Measurements from ENCODE around the gene NUP107.
A peak's percentile ranks its signal among the peaks of the same experiment; 100 is the strongest.

Gene NUP107

DNA sequence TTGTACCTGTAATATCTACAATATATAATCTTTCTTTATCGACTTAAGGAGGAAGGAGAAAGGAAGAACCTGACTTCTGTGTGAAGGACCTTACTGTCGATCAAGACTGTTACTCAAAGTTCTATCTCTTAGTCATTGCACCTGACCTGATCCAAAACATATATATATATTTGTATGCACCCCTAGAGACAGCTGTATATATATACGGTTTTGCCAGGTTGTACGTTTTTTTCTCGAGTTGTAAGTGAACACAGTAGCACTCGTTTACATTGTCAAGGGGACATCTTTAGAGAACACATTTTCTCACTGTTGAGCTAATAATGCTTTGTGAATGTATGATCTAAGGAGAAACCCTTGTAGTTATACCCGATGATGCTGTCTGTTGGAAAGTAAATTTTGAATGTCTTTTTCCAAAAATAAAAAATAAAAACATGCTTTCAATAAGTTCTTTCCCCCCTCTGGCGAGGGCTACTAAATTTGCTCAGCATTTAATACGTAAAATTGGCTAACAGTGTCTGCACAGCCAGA is 58.7 kb downstream of the NUP107 start:
- DNase-seq, result no peak

DNA sequence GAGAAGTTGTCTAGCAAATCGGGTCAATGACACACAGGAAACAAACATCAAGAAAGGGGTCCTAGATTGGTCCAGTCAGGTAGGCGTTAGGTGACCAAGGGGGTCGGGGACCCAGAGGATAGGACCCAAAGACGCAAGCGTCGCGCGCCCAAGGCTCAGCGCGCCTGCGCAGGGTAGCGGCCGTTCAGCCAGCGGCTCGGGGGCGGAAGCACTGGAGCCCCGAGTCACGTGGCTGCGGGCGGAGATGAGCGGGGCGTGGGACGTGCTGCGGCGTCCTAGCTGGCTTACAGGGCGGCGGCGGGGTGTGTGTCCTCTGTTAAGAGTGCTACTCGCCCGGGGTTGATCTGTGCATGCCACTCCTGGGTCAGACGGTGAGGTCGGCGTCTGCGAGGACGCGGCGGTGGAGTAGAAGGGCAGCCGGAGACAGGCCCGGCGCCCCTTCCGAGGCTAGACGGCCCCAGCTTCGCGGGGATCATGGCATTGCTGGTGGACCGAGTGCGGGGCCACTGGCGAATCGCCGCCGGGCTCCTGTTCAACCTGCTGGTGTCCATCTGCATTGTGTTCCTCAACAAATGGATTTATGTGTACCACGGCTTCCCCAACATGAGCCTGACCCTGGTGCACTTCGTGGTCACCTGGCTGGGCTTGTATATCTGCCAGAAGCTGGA is 59.3 kb downstream of the NUP107 start, which contains the start of gene SLC35E3:
Gene SLC35E3 (plus strand): TSS at position 273 of the 668 bp plus-strand sequence. CDS start 202 bp downstream, at position 475.
- peak; percentile 92 for DNase-seq

DNA sequence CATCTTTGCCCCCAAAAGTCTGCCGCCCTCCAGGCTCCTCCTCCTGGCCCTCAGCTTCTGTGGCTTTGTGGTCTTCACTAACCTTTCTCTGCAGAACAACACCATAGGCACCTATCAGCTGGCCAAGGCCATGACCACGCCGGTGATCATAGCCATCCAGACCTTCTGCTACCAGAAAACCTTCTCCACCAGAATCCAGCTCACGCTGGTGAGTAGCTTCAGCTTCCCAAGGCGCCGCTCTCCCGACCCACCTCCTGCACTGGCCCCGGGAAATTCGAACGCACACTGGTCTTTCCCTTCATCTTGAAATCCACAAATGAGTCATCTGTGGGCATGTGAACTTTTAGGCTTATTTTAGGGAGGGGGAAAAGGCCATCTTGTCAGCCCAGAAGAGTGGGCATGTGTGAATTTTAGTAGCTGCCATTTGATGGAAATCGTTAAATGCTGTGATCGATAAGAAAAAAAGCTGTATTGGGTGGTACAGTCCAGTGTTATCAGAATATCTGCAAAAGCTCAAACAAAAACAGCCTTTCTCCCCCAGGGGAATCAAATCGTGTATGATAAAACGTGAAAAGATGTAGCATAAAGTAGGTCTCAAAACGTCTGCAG is 59.9 kb downstream of the NUP107 start:
- DNase-seq, result peak; percentile 15

DNA sequence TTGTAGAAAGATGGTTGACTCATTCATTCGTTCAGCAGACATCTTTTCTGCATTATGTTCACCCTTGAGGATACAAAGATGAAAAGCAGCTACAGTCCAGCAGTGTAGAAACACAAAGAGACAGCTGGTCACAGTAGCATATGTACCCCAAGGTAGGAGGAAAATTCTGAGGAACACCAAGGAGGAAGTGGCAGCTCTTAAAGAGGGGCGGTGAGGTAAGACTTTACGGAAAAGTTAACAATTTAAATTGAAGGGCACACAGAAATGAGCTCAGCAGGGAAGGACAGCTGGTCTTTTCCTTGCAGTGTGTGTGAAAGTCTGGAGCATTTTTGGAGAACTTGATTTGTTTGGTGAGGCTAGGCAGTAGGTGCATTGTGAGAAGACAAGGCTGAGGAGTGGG is 62.7 kb downstream of the NUP107 start:
- no peak for DNase-seq

DNA sequence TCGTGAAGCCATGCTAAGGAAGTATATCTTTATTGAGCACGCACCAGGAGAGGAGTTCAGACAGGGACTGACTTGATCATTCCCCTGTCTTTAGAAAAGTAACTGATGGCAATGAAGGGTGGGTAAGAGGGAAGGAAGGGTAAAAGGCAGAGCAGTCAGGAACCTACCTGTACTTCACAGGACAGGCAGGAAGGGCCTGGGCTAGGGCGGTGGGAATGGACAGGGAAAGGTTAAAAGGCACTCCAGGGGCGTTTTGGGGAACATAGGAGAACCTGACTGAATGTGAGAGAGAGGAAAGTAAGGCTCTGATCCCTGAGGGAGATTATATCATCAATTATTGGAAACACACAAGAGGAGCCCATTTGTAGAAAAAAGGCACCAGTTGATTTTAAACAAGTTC is 63.1 kb downstream of the NUP107 start:
- DNase-seq, result no peak

DNA sequence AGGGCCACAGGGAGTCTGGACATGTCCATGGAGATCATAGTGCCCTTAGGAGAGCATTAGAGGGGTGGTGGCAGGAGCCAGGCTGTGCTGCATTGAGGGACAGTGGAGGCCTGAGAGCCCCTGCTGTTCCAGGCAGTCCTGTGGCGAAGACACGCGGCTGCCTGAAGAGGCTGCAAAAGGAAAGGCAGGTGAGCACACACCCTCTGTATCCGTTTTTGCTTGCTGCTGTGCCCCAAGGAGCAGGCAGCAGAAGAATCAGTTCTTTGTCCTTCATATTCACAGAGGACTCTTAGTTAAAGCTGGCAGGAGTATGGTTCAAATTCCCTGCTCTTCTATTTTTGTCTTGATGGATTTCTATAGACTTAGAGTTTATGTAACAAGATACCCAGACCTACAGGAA is 63.7 kb downstream of the NUP107 start:
- no peak for DNase-seq

DNA sequence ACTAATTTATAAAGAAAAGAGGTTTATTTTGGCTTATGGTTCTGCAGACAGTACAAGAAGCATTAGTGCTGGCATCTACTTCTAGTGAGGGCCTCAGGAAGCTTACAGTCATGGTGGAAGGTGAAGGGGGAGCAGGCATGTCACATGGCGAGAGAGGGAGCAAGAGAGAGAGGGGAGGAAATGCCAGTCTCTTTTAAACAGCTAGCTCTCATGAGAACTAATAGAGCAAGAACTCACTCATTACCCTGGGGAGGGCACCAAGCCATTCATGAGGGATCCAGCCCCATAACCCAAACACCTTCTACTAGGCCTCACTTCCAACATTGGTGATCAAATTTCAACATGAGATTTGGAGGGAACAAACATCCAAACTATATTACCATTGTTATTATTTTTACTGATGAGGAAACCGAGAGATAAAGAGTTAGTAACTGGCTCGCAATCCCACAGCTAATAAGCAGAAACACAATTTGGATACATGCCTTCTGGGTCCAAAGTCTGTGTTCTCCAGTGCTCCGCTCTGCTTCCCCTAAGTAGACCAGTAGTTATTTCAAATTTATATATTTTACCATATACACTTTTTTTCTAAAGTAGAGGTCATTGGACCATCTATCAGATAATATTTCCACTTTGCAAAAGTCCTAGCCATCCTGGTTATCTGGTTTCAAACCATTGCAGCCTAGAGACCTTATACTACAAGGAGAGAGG is 68.9 kb downstream of the NUP107 start:
- DNase-seq, result no peak

DNA sequence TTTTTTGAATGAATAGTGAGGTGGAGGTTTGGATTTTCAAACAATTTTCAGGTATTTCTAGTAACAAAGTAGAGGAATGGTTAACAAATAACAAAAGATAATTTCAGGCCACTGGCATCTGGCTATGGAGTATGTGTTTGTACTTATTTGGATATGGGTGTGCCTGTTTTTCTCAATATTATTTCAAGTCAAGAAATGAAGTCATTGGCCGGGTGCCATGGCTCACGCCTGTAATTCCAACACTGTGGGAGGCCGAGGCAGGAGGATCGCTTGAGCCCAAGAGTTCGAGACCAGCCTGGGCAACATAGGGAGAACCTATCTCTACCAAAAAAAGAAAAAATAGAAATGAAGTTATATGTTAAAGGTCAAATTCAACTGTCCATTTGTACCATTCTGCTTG is 73.1 kb downstream of the NUP107 start:
- no peak for DNase-seq

DNA sequence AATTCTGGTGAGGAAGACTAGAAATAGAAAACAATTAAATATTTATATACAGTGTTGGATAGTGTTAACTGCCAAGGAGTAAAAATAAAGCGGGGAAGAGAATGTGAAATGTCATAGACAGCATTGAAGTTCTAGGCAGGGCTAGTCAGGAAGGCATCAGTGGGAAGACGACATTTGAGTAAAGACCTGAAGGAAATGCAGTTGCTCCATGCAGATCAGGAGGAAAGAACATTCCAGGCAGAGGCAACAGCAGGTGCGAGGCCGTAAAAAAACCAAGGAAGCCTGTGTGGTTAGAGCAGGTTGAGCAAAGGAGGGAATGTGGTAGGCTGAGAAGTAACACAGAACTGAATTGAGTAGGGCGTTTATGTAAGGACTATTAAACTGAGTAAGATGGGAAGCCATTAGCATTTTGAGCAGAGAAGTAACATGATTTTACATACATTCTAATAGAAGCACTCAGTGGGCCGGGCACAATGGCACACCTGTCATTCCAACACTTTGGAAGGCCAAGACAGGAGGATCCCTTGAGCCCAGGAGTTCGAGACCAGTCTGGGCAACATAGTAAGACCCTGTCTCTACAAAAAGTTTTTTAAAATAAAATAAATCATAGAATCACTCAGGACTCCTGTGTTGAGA is 74.1 kb downstream of the NUP107 start:
- DNase-seq, result no peak

DNA sequence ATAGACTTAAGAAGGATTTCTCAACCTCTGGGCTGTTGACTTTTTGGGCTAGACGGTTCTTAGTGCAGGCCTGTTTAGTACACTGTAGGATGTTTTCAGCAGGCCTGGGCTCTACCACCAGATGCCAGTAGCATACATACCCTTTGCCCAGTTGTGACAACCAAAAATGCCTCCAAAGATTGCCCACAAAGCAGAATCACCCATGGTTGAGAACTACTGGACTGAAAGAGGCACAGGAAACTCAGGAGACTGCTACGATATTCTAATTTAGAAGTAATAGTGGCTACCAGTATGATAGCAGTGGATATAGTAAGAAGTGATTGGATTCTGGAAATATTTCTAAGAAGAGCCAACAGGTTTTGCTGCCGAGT is 74.6 kb downstream of the NUP107 start:
- DNase-seq, result no peak

DNA sequence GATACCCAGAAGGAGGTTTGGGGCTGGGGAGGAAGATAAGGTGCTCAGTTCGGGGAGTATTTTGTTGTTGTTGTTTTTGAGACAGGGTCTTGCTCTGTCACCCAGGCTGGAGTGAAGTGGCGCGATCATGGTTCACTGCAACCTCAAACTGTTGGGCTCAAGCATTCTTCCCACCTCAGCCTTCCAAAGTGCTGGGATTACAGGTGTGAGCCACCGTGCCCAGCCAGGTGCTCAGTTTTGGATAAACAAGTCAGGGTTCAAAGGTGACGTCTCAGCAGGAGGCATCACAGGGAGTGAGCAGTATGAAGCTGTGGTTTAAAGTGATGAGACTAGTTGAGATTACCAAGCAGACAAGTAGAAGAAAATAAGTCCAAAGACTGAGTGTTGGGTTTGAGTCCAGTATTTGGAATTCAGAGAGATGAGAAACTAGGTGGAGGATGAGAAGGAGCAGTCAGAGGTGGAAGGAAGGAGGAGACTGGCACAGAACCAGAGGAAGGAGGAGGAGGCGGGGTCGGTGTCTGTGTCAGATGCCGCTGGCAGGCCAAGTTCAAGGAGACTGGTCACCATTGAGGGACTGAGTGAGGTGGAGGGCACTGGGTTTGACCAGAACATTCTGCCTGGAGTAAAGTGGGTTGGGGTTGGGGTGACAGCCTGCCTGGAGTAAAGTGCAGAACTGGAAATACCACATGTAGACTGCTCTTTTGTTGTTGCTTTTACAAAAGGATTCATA is 75.3 kb downstream of the NUP107 start:
- no peak for DNase-seq

DNA sequence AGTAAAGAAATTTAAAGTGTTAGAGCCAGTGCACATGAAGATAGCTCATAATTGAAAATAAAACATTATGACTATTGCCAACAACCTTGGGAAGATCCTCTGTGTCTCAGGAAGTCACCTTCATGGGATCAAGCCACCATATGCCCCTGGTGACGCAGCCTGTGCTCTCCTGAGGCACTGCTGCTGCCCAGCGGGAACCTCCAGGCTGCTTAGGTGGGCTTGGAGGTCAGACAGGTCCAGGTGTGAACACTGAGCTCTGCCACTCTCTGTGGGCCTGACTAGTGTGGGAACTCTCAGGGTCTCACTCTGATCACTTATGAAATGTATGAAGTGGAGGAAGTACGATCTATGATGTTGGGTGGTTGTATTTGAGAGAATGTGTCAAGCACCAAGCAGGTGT is 75.9 kb downstream of the NUP107 start:
- no peak for DNase-seq

DNA sequence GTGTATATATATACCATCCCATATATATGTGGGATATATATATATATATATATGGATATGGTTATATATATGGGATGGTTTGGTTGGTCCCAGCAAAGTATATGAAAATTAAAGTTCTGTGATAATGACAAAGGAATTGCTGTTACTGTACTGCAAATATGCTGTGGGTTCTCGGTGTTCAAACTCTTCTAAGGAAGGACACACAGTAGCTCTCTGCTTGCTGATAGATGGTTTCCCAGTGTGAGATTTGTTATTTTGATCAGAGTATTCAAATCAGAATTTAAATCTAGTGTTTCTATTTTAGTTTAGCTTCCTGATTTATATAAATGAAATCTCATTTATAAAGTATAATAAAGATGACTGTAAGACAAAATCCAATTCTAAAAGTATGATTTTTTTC is 78.9 kb downstream of the NUP107 start:
- DNase-seq, result no peak

DNA sequence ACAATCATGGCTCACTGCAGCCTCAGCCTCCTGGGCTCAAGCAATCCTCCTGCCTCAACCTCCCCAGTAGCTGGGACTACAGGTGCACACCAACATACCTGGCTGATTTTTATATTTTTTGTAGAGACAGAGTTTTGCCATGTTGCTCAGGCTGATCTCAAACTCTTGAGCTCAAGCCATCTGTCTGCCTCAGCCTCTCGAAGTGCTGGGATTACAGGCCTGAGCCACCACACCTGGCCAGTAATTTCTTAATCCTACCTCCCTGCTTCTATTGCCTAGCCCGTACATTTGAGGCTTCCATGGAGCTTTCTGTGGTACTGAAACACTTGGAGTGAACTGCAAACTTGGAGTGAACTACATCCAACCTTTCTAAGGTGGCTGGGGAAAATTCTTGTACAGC is 79.9 kb downstream of the NUP107 start:
- no peak for DNase-seq

DNA sequence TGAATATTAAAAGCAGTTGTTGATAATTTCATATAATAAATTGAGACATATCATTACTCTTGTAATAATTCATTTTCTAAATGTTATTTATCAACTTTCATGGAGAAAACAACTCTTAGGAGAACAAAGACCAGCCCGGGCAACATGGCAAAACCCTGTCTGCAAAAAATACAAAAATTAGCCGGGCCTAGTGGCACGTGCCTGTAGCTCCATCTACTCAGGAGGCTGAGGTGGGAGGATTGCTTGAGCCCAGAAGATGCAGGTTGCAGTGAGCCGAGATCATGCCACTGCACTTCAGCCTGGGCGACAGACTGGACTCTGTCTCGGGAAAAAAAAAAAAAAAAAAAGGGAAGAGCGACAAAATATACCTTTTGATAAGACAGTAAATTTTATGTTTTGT is 80.4 kb downstream of the NUP107 start:
- no peak for DNase-seq

DNA sequence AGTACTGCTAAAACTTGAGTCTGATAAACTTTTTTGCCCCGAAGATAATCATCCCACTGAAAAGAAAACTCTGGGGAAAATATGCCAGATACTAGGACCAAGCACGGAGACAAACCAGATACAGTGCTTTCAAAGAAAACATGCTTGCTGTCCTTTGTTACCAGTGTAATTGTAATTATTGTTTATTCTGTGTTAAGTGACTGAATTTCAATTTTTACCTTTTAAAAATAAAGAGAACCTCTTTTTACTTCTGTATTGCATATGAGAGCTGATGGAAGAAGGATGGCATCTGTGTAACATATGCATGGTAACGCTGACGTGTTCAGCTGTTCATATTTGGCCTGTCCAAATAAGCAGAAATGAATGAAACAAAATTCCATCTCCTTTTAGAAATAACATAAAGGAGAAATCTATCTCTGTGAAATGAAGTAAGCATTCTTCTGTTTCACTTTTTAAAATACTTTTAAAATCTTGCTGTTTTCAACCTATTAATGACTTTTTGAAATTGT is 81.7 kb downstream of the NUP107 start:
- DNase-seq, result no peak

DNA sequence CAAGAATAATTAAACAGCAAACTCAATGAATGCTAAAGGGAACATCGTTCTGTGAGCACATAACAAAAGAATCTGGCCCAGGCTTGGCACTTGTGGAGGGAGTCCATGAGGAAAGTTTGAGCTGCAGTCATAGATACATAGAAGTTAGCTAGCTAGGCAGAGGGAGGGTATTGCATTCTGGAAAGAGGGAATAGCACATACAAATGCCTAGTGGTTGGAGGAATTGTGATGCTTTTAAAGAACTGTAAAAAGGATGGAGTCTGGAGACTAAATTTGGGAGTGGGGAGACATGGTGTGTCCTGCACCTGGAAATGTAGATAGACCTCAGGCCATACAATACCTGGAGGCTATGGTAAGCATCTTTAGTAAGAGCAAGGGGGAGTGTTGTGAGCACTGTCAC is 83.2 kb downstream of the NUP107 start:
- no peak for DNase-seq

DNA sequence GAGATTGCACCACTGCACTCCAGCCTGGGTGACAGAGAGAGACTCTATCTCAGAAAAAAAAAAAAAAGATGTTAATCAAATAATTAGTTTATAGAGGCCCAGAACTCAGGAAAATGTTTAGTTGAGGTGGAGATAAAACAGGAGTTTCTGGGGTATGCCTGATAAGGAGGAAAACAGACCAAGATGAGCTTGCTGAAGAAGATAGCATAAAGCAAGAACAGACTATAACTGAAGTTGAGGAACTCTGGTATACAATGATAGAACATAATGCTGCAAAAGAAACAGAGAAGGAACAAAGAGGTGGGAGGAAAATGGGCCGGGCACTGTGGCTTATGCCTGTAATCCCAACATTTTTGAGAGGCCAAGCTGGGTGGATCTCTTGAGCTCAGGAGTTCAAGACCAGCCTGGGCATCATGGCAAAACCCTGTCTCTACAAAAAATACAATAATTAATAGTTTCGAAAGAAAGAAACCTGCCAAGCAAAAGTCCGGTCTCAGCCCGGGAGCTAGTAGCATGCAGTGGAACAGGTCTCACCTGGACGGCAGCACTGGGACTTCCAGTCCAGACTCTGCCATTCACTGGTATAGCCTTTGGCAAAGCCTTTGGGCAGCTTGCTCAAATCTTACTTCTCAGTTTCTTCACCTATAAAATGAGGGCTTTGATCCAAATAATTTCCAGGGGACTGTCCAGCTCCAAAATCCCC is 84.6 kb downstream of the NUP107 start:
- DNase-seq, result no peak

DNA sequence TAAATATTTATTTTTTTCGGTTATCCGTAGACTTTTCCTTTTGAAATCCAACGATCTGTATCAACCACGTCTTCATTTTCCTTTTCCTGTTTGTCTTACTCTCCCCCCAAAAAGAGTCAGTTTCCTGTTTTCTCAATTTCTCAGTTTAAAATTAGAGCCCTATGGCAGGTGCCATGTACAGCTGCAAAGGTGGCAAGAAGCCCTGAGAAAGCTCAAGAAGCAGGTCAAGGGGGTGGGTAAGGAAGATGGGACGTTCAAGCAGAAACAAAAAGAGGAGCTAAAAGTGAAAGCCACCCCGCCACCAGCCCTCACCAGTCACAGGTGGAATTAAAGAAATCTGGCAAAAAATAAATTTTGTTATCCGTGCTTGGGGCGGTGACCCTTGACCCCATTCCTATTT is 85.9 kb downstream of the NUP107 start:
- no peak for DNase-seq

DNA sequence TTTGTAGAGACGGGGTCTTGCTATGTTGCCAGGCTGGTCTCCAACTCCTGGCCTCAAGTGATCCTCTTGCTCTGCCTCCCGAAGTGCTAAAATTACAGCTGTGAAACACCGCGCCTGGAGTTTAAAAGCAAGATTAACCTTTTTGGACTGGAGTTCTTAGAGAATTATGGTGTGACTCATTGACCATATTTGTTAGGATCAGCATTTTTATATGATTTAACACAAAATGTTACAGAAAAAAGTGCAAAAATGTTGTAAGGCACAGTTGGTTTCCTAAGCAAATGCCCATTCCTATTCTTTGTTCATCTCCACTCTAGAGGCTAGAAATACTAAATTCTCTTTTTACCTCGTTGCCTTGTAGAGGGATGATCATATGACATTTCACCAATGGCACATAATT is 86.8 kb downstream of the NUP107 start:
- no peak for DNase-seq

DNA sequence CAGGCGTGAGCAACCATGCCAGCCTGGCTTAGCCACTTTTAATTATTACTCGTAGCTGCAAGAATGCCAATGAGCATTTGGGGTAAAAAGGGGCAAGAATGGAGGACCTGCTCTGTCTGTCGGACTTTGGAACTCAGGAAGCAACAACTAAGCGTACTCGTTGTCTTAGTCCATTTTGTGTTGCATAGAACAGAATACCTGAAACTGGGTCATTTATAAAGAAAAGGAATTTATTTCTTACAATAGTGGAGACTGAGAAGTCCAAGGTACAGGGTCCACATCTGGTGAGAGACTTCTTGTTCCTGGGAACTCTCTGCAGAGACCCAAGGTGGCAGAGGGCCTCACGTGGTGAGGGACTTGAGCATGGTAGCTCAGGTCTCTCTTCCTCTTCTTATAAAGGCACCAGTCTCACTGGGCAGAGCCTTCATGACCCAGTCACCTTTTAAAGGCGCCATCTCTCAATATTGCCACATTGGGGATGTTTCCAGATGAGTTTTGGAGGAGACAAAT is 88.4 kb downstream of the NUP107 start:
- no peak for DNase-seq

All from stimulated activated naive CD4-positive, alpha-beta T cell treated with Interleukin-2 at 50 U/mL for 16 hours (primary cell).